ENCODE data around the gene PRKAR1B.
A peak's percentile ranks its signal among the peaks of the same experiment; 100 is the strongest.

The PRKAR1B gene

DNA sequence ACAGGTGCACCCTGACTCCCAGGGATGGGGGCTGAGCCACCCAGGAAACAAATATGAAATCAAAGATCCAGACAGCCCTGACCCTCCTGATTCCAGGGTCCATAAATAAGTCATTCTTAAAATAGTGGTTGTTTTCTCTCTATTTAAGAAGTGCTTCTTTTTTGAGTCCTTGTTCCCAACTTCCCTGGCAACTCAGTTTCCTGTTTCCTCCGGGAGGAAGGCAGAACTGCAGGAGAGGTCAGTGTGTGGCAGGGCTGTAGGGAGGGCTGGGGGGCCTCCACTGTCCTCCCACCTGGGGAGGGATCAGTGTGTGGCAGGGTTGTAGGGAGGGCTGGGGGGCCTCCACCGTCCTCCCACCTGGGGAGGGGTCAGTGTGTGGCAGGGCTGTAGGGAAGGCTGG is 118.7 kb downstream of the PRKAR1B start:
- no peak for DNase-seq (ENCODE audit: low spot score)
- ChIA-PET CTCF (no interaction called here), POLR2A (ENCODE audit: low non-redundant PET) (no interaction called here)
- H3K27ac ChIP-seq: no peak overlapping the region
- TF ChIP-seq, protein P1, sequence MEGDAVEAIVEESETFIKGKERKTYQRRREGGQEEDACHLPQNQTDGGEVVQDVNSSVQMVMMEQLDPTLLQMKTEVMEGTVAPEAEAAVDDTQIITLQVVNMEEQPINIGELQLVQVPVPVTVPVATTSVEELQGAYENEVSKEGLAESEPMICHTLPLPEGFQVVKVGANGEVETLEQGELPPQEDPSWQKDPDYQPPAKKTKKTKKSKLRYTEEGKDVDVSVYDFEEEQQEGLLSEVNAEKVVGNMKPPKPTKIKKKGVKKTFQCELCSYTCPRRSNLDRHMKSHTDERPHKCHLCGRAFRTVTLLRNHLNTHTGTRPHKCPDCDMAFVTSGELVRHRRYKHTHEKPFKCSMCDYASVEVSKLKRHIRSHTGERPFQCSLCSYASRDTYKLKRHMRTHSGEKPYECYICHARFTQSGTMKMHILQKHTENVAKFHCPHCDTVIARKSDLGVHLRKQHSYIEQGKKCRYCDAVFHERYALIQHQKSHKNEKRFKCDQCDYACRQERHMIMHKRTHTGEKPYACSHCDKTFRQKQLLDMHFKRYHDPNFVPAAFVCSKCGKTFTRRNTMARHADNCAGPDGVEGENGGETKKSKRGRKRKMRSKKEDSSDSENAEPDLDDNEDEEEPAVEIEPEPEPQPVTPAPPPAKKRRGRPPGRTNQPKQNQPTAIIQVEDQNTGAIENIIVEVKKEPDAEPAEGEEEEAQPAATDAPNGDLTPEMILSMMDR (conservative IDR thresholded peaks at IDR 0.05; ENCODE audit: low read depth): no peak

DNA sequence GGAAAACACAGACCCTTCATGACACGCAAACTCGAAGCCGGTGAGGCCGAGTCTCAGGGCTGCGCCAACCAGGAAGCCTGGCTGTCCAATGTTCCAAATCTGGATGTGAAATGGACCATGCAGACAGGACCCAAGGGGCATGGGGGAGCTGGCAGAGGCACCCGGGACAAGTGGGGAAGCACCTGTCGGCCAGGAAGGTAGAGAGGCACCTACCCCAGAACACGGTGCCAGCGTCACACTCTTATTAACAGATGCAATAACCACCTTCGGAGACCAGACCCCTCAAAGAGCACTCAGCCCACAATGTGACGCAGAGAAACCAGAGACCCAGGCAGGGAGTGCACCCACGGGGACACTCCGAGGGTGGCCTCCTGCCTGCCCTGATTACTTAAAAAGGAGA is 119.1 kb downstream of the PRKAR1B start:
- peak overlapping the region; percentile 10; the same call in 1 of the 2 replicates for H3K27ac ChIP-seq
- TF ChIP-seq, protein P1 (conservative IDR thresholded peaks at IDR 0.05; ENCODE audit: low read depth): no peak
- DNase-seq (ENCODE audit: low spot score): no peak
- POLR2A ChIA-PET (ENCODE audit: low non-redundant PET): no interaction called here
- CTCF ChIA-PET: no interaction called here

DNA sequence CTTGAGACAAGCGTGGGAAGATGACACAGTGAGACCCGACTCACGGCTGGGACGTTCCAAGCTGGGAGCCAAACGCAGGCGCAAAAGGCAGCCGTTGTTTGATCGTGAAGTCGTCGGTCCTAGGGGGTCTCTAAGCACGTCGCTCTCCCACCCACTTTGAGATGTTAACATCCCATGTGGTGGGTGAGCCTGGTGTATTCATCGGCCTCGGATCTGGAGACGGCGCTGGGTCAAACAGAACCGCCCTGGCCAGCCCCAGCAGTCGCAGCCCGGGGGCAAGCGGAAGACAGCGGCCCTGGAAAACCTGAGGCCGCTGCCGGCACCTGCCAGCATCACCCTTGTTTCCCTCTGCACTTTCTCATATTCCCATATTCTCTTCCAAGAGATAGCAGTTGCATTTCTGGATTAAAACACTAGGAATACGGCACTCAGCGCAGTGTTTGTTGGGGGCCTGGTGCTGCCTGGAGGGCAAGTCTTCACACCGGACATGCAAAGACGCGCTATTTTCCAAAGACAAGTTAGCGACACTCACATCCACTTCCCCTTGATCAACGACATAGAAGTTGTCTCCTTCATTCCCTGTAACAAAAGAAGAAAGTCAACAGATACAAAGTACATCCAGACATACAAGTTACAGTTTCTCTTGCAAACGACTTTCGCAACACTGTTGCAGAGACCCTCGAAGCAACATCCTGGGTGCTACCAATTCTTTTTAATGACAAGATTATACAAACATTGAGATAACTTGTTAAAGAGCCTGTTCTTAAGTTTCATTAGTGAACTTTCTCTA is 121.2 kb downstream of the PRKAR1B start:
- CTCF ChIA-PET: no interaction called here
- no peak overlapping the region; the same call in 1 of the 2 replicates for H3K27ac ChIP-seq
- POLR2A ChIA-PET (ENCODE audit: low non-redundant PET): no interaction called here
- TF ChIP-seq, protein P1 (conservative IDR thresholded peaks at IDR 0.05; ENCODE audit: low read depth): no peak
- no peak for DNase-seq (ENCODE audit: low spot score)

DNA sequence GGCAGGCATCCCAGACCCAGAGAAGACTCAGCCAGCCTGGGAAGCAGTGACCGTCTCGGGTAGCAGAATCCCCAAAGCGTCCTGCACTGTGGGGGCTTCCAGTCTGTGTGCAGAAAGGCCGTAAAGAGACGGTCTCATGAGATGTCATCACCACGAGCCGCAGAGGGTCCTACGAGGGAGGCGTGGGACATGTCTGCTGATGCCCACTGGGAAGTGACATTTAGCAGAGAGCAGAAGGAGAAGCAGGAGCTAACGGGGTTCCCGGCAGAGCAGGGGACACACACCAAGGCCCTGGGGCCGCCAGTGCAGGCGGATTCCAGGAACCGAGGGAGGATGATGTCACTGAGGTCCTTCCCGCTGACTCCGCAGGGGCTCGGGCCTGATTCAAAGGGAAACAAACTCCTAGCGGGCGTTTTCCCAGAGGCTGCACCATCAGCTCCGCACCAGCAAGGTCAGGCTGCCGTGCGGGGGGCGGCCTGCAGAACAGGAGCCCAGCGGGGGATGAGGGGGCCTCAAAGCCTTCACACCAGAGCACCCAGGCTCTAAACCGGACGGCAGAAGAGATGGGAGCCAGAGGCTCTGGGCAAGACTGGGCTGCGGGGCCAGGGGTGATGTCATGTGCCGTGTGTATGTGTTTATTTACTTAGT is 122.1 kb downstream of the PRKAR1B start:
- POLR2A ChIA-PET (ENCODE audit: low non-redundant PET): no interaction called here
- no peak for DNase-seq (ENCODE audit: low spot score)
- TF ChIP-seq, protein P1 (conservative IDR thresholded peaks at IDR 0.05; ENCODE audit: low read depth): no peak
- H3K27ac ChIP-seq: peak overlapping the region; percentile 70
- CTCF ChIA-PET: interaction anchor here (0.5 kb wide), 1 partner anchor 1555 kb away, joined by 11 read pairs; no protein-coding TSS in a partner anchor

DNA sequence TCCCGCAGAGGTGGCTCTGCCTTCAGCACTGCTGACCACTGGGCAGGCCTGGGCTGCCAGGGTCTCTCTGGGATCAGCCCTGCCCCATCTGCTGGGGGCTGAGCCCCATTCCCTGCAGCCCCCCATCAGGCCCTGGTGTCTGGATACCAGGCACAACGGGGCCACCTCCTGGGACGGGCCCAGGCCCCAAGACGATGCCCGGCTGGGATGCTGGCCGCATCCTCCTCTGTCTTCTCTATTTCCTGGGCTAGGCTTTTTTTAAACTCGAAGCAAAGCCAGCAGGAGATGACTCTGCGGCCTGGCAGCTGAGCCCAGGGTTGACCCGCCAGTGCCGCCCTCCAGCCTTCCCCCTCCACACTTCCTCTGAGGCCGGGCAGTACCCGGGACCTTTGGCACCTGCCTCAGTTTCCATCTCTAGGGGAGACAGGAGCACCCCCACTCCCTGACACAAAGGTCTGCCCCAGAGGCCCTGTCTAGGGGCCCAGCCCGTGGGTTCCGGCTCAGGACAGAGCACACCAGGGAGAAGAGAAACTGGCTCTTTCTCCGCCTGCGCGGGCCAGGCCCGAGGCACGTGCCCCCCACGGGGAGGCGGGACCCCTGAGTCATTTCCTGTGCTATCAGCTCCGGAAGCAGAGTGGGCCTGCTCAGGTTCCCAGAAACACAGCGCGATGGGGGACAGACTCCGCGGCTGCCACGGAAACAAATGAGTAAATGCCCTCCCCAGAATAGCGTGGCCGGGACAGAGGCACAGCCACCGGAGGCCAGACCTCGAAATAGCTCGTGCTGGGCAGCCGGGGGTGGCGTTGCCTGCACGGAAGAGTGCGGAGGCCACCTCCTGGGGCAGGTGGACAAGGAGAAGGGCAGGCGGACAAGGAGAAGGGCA is 122.8 kb downstream of the PRKAR1B start:
- TF ChIP-seq, protein P1 (conservative IDR thresholded peaks at IDR 0.05; ENCODE audit: low read depth): no peak
- peak overlapping the region; percentile 70 for H3K27ac ChIP-seq
- no peak for DNase-seq (ENCODE audit: low spot score)
- ChIA-PET CTCF (no interaction called here), POLR2A (ENCODE audit: low non-redundant PET) (no interaction called here)

Measured in RWPE1 (cell line).